ENCODE results near the gene NPM1. TPM values are rescaled to one million over a fixed set of nuclear protein-coding genes. Genes with fewer than 3 reads are reported as not detected.
A peak's percentile ranks its signal among the peaks of the same experiment; 100 is the strongest.

The NPM1 gene, protein sequence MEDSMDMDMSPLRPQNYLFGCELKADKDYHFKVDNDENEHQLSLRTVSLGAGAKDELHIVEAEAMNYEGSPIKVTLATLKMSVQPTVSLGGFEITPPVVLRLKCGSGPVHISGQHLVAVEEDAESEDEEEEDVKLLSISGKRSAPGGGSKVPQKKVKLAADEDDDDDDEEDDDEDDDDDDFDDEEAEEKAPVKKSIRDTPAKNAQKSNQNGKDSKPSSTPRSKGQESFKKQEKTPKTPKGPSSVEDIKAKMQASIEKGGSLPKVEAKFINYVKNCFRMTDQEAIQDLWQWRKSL
- 100 to 1,000 TPM; 558 to 996 TPM for total RNA-seq

DNA sequence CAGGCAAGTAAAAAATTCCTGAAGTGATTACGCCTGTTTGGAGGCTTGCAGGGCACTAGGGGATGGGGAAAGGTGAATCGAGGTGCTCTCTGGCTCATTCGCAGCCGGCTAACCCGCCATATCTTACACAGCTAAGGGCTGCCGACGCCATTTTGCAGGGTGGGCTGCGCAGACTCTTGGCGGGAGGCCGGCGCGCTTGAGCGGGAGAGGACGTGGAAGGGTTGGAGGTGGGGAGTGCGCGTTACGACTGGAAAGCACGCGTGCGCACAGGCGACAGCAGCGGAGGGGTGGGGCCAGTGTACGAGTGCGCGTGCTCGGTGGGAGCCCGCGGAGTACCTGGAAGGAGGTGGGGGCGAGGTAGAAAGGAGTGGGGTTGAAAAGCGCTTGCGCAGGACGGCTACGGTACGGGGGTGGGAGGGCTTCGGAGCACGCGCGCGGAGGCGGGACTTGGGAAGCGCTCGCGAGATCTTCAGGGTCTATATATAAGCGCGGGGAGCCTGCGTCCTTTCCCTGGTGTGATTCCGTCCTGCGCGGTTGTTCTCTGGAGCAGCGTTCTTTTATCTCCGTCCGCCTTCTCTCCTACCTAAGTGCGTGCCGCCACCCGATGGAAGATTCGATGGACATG, at the start of gene NPM1:
Gene NPM1, plus strand, starts transcription at position 505 of the 625 bp plus-strand sequence. Its CDS starts 100 bp downstream, at position 605.
- Histone ChIP-seq H3K9ac (ENCODE audit: low read depth in 2 of 2, low read length in 2 of 2) (peak within 1 kb of the TSS; percentile 80 to 89), H3K27me3 (no peaks in the 10 kb centered on the region), H3K36me3 (no peaks in the 10 kb centered on the region), H3K4me3 (peak within 1 kb of the TSS; percentile 84), H3K27ac (peak within 1 kb of the TSS; percentile 77), H3K4me1 (peaks cover 9% of the 10 kb centered on the region), H3K9me3 (no peaks in the 10 kb centered on the region)
- DNase-seq = peak; percentile 98
- intact Hi-C loops (cut with DNase I) = no loop called here
- TF ChIP-seq, protein P1, sequence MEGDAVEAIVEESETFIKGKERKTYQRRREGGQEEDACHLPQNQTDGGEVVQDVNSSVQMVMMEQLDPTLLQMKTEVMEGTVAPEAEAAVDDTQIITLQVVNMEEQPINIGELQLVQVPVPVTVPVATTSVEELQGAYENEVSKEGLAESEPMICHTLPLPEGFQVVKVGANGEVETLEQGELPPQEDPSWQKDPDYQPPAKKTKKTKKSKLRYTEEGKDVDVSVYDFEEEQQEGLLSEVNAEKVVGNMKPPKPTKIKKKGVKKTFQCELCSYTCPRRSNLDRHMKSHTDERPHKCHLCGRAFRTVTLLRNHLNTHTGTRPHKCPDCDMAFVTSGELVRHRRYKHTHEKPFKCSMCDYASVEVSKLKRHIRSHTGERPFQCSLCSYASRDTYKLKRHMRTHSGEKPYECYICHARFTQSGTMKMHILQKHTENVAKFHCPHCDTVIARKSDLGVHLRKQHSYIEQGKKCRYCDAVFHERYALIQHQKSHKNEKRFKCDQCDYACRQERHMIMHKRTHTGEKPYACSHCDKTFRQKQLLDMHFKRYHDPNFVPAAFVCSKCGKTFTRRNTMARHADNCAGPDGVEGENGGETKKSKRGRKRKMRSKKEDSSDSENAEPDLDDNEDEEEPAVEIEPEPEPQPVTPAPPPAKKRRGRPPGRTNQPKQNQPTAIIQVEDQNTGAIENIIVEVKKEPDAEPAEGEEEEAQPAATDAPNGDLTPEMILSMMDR (IDR thresholded peaks at IDR 0.05) = no peak

DNA sequence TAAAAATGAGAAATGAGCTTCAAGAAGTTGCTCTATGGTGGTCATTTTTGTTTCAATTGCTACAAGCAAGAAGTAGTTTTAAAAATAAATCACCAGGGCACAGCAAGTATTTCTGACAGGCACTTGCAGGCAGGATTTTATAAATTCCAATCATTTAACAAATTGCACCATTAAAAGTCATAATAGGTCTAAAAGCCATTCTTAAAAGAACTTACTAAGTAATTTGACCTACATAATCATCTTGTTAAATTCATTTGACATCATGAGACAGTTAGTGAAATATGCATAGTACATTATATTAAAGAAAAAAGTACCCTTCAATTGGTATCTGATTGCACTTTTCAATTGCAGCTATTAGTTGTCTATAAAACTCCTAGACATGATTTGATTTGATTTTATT, 47.6 kb upstream of the NPM1 start:
- H3K4me1 ChIP-seq = no peaks in the 10 kb centered on the region
- H3K9ac ChIP-seq (ENCODE audit: low read depth in 2 of 2, low read length in 2 of 2) = no peak overlapping the region
- no peak for DNase-seq
- H3K27ac ChIP-seq = no peak overlapping the region
- peaks cover 9% of the 10 kb centered on the region for H3K27me3 ChIP-seq
- TF ChIP-seq, protein P1 (IDR thresholded peaks at IDR 0.05) = no peak
- intact Hi-C loops (cut with DNase I) = loop anchor here (10.0 kb wide), 1 partner anchor 695 kb away; no protein-coding TSS in a partner anchor
- no peak overlapping the region for H3K4me3 ChIP-seq
- no peaks in the 10 kb centered on the region for H3K9me3 ChIP-seq
- no peaks in the 10 kb centered on the region for H3K36me3 ChIP-seq

DNA sequence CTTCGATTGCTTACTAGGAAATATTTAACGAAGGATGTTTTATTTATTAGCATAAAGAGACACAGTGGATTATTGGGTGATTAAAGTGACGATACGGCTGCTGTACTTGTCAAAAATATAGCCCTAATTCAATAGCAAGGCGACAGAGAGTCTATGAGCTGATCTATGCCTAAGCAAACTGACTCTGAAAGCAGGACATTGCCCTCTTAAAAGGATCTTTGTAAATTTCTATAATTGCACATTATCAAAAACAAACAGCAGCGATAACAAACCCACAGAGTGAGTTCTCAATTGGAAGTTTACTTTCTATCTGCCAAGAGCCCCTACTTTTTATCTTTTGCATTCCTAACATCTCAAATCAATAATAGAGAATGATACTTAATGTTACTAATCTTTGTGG, 47.2 kb upstream of the NPM1 start:
- Histone ChIP-seq H3K4me1 (no peaks in the 10 kb centered on the region), H3K9ac (ENCODE audit: low read depth in 2 of 2, low read length in 2 of 2) (no peak overlapping the region), H3K9me3 (no peaks in the 10 kb centered on the region), H3K27me3 (peaks cover 9% of the 10 kb centered on the region), H3K36me3 (no peaks in the 10 kb centered on the region), H3K27ac (no peak overlapping the region), H3K4me3 (no peak overlapping the region)
- no peak for DNase-seq
- intact Hi-C loops (cut with DNase I) = loop anchor here (10.0 kb wide), 1 partner anchor 696 kb away; no protein-coding TSS in a partner anchor
- TF ChIP-seq, protein P1 (IDR thresholded peaks at IDR 0.05) = no peak

DNA sequence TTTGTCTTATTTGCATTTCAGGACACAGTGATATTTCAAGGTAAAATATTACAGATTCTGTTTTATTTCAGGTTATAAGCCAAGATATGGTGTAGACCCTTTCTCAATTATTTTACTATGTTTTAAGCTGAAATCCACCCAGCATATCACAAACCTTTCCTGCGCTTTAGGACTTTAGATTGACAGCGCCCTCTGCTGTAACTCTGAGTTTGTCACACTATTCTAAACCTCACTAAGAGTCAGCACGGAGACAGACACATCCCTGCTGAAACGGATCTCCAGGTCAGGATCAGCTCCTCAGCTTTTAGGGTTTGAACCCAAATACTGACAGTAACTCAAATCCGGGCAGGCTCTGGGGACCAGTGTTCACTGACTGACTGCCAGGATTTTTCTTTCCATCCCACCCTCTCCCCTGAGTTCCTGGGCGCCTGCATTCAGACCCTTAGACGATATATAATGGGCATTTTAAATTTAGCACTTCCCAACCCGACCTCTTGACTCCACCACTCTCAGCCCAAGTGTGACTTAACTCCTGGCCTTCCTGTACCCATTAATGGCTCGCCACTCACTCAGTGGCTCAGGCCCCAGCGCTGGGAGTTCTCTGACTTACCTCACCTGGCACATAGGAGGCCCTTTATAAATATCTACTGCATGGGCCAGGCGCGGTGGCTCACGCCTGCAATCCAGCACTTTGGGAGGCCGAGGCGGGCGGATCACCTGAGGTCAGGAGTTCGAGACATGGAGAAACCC, 45.1 kb upstream of the NPM1 start:
- TF ChIP-seq, protein P1 (IDR thresholded peaks at IDR 0.05) = no peak
- H3K4me1 ChIP-seq = no peaks in the 10 kb centered on the region
- no peak overlapping the region for H3K27ac ChIP-seq
- intact Hi-C loops (cut with DNase I) = loop anchor here (10.0 kb wide), 1 partner anchor 698 kb away; no protein-coding TSS in a partner anchor
- H3K36me3 ChIP-seq = no peaks in the 10 kb centered on the region
- DNase-seq = peak; percentile 41
- no peak overlapping the region for H3K4me3 ChIP-seq
- no peaks in the 10 kb centered on the region for H3K9me3 ChIP-seq
- H3K9ac ChIP-seq (ENCODE audit: low read depth in 2 of 2, low read length in 2 of 2) = no peak overlapping the region
- H3K27me3 ChIP-seq = no peaks in the 10 kb centered on the region

DNA sequence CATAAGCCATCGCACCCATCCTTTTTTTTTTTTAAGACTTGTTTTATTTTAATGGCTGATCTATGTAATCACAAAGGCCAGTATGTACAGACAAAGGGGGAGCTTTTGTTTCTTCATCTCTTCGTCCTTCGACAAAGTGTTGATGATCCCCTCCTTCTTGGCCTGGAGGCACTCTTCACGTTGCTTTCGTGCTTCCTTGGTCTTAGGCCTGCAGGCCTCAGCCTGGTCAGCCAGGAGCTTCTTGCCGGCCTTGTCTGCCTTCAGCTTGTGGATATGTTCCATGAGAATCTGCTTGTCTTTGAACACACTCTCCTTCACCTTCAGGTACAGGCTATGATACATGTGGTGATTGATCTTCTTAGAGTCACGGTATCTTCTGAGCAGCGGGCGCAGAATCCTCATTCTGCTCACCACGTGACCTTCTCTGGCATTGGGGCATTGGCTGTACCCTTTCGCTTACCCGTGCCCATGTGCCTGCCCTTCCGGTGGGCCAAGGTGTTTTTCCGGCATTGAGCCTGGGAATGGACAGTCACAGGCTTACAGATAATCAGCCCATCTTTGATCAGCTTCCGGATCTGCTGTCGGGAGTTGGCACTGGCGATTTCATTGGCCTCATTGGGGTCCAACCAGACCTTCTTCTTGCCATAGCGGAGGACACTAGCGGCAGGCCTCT, 42.6 kb upstream of the NPM1 start:
- no peaks in the 10 kb centered on the region for H3K36me3 ChIP-seq
- H3K9me3 ChIP-seq = no peaks in the 10 kb centered on the region
- no peak for DNase-seq
- H3K27ac ChIP-seq = no peak overlapping the region
- H3K27me3 ChIP-seq = no peaks in the 10 kb centered on the region
- H3K9ac ChIP-seq (ENCODE audit: low read depth in 2 of 2, low read length in 2 of 2) = no peak overlapping the region
- TF ChIP-seq, protein P1 (IDR thresholded peaks at IDR 0.05) = no peak
- no peaks in the 10 kb centered on the region for H3K4me1 ChIP-seq
- H3K4me3 ChIP-seq = no peak overlapping the region
- intact Hi-C loops (cut with DNase I) = loop anchor here (10.0 kb wide), 1 partner anchor 700 kb away; no protein-coding TSS in a partner anchor
